Activated CD4-positive, alpha-beta T cell treated with anti-CD3 and anti-CD28 coated beads, Interleukin-2, amount 50 U/mL, for 1 hour (primary cell): Measurements from ENCODE around the gene ZFP28.

Experiments
- DNase-seq: peaks from one replicate; pipeline ENCODE4 v3.0.0-alpha.2; 2020

The ZFP28 gene

GRCh38 chr19:56596676-56597075 is 57.9 kb downstream of the ZFP28 start:
- DNase-seq, result no peak

- no peak for DNase-seq
These were observed 58.9 kb downstream of the ZFP28 start for GRCh38 chr19:56597696-56598095.

- DNase-seq, result no peak
These were observed 62.6 kb downstream of the ZFP28 start for GRCh38 chr19:56601375-56601774.

- no peak for DNase-seq
These were observed 65.1 kb downstream of the ZFP28 start for GRCh38 chr19:56603829-56604228.
